Activated CD4-positive, CD25-positive, alpha-beta regulatory T cell (primary cell): ENCODE data around the gene ECHDC3.

Experiments used
- DNase-seq, 4 experiments: peaks; one replicate each; lab custom pipeline; 2025; lab: John Stamatoyannopoulos, UW

The ECHDC3 gene

DNA sequence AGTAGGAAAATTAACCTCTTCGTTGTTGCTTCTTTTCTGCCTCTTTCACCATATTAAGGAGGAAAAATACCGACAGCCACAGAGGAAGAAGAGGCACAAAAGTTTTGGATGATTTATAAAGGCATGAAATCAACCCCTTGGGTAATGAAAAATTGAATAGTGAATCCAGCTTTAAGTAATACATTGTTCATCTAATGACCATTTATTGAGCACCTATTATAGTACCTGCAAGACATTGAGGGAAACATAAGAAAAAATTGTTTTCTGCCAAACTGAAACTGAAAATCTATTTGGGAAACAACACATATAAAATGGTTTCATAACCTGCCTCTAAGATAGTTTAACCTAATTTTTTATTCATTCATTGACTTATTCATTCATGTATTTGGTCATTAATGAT, 8.2 kb downstream of the ECHDC3 start:
- DNase-seq: no peak

DNA sequence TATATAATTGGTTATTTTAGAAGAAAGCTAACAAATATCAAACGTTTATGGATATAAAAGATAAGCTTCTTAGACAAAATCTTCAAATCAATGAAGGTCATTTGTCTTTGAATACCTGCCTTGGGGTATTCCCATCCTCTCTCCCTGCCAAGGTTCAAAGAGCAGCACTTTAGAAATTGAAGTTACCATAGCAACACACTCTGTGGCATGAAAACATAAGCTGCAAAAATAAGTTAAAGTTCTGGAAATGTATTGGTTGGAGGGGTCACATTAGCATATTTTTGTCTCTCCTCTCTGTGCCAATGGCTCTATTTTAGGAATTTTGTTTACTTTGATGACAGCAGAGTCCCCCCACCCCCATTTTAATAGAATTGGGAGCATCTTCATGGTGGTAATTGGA, 12.0 kb downstream of the ECHDC3 start:
- no peak for DNase-seq

DNA sequence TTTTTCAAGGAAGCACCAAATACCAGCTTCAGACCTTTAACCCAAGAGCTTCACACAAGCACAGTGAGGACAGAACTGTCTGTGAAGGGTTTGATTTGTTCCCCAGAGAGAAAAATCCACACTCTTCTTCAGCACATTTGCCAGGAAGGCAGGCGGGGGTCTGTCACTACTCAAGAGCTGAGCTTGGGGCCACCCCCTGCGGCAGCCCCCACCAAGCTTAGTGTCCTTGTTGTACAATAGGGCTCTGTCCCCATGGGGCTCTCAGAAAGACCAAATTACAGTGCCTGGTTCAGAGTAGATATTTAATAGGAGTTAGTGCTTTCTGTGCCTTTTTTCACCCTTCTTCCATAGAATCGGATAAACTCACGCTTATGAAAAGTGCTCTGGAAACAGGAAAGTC, 12.4 kb downstream of the ECHDC3 start:
- no peak for DNase-seq

DNA sequence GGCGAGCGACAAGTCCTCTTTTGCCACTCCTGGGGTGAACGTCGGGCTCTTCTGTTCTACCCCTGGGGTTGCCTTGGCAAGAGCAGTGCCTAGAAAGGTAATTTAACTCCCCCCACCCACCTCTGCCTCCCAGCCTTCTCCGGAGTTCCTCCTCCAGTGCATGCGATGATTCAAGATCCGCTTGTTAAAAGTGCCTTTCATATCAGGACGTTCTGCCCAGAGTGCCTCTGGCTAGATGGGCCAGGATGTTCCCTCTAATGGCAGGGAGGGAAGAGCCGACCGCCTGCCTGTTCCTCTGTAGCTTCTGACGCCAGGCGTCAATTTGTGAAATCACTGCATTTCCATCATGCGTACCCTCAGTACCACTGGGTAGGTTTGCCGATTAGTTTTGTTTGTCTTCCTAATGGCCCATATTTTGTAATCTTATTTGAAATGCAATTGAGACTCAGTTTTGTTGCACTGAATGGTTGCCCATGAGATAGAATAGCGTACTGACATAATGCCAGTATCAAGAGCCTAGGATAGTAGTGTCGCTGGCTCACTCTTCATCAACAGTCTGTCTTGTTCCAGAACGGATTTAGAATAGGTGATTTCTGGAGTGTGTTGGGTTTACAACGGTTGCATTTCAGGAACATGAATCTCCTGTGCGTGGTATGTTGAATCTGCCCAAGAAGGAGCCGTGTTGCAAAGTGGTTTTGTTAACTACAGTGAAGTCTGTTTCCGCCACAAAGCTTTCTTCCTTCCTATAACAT, 13.5 kb downstream of the ECHDC3 start:
- no peak for DNase-seq

DNA sequence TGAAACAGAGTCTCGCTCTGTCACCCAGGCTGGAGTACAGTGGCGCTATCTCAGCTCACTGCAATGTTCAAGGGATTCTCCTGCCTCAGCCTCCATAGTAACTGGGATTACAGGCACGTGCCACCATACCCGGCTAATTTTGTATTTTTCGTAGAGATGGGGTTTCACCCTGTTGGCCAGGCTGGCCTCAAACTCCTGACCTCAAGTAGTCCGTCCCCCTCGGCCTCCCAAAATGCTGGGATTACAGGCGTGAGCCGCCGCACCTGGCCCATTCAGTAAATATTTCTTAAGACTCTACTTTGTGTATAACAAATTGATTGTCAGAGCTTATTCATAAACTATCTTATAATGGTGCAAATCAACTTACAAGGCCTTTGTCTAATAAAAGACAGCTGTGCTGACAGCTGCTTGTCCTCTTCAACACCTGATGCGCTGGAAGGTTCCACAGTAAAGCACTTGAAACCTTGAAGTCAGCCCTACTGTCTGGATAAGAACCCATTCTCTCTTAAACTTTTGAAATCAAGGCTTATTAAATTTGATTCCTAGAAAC, 14.7 kb downstream of the ECHDC3 start:
- no peak for DNase-seq

DNA sequence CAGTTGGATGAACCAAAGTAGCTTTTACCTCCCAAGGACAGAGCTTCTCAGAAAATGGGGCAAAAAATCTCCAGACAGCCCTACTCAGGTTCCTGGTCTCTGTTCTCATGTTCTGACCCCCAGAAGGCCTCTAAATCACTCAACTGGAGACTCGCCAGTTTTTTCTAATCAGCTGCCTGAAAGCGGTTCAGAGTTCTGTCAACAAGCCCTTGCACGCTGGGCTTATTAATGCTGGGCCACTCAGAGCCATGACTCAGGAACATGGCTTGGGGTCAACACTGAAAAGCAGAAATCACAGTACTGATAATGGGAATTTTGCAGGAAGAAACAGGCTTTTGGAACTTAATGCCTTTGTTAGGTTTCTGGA, 15.3 kb downstream of the ECHDC3 start:
- no peak for DNase-seq

DNA sequence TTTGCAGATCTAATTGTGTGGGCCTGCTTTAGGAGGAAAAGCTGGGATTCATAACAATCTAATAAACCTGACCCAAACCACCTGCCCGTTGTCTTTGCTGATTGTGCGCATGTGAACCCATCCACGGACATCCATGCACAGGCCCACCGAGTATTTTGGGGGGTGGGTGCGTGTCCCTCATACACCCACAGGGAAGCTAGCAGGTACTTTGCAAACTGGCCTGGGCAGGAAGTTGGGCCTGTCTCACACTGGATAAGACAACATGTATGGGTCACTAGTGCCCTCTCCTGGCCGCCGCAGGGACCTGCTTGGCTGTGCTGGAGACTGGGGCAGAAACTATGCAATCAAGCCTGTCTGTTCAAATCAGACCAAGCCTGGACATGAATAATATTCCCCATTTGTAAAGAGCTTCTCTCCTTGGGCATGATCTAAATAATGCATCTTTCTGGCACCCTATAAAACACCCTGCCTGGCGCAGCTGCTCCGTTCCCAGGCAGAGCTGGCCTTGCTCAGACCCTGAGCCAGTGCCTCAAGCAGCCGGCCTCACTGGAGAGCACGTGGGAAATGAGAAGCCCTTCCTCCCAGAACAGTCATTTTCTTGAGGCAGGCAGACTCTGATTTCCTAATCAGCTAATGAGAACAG, 15.8 kb downstream of the ECHDC3 start:
- peak; percentile 65 to 75 (median 68) for DNase-seq

DNA sequence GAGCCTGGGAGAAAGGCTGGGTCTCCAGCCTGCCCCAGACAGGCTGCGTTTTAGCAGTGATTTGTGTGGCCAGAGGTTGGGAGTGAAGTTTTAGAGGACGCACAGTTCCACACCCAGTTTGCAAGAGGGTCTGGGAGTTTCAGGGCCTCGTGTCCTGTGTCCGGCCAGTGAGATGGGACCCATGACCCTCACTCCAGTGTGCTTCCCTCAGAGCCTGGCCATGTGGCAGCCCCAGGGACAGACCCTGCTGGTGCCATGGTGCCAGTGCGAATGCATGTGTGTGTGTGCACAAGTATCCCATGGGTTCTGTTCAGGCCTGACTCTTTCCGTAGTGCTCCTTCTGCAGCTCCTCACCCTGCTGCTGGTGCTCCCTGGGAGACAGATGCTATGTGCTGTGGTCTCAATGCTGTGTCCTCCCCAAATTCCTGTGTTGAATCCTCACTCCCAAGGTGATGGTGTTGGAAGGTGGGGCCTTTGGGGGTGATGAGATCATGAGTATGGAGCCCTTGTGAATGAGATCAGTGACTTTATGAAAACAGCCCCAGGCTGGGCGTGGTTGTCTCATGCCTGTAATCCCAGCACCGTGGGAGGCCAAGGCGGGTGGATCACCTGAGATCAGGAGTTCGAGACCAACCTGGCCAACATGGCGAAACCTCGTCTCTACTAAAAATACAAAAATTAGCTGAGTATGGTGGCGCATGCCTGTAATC, 16.5 kb downstream of the ECHDC3 start:
- DNase-seq: no peak

DNA sequence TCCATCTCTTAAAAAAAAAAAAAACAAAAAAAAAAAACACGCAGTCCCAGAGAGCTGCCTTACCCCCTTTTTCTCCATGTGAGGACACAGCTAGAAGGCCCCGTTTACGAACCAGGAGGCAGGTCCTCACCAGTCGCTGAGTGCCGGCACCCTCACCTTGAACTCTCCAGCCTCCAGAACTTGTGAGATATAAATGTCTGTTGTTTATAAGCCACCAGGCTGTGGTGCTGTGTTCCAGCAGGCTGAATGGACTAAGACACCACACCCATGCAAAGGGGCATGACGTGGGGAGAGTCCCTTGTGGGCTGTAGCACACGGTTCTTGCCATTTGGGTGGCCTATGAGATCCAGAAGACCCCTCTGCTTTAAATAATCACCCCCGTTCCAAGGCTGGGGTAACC, 17.2 kb downstream of the ECHDC3 start:
- no peak for DNase-seq

DNA sequence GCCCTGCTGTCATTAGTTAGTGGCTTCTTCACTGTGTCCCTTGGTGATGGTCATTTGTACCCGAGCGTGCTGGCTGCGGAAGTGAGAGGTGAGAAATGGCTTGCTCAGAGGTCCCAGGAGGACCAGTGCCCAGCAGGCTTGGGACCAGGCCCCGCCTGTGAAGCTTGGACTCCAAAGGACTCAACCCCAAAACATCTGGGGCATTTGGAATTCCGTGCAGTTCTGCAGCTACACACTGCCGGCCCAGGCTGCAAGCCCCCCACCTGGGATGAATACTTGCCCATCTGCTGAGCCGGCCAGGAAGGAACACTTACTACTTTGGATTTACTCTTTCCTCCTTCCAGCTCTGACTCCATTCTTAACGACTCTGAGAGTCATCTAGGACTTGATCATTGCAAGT, 18.0 kb downstream of the ECHDC3 start:
- no peak for DNase-seq

DNA sequence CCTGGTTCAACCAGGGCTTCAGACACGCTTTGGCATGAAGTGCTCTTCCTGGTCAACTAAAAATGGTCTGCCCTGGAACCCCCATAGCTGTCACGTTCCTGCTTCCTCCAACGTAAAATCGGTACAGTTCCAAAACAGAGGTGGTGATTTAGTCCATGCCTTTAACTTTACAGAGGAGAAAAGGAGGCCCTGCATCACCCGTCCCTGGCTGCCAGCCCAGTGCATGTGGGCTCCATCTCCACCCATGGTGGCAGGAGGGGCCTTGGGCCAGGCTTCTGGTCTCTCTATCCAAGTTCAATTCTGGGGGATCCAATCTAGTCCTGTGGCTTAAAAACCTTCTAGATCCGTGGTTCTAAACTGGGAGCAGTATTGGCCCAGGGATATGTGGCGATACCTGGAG, 18.7 kb downstream of the ECHDC3 start:
- DNase-seq: no peak

DNA sequence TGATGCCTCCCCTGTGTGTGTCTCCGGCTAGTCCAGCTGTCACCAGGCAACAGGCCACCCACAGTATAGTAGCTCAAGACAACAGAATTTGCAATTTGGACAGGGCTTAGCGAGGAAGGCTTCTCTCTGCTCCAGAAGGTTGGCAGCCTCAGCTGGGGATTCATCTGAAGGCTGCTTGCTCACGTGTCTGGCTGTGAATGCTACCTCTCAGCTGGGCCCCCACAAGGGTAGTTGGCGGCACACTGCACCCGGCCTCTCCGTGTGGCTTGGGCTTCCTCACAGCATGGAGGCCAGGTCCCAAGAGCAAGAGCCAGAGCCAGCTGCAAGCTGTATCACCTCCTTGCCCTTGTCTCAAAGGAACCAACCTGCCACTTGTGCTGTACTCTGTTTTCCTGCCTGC, 19.2 kb downstream of the ECHDC3 start:
- DNase-seq: no peak

DNA sequence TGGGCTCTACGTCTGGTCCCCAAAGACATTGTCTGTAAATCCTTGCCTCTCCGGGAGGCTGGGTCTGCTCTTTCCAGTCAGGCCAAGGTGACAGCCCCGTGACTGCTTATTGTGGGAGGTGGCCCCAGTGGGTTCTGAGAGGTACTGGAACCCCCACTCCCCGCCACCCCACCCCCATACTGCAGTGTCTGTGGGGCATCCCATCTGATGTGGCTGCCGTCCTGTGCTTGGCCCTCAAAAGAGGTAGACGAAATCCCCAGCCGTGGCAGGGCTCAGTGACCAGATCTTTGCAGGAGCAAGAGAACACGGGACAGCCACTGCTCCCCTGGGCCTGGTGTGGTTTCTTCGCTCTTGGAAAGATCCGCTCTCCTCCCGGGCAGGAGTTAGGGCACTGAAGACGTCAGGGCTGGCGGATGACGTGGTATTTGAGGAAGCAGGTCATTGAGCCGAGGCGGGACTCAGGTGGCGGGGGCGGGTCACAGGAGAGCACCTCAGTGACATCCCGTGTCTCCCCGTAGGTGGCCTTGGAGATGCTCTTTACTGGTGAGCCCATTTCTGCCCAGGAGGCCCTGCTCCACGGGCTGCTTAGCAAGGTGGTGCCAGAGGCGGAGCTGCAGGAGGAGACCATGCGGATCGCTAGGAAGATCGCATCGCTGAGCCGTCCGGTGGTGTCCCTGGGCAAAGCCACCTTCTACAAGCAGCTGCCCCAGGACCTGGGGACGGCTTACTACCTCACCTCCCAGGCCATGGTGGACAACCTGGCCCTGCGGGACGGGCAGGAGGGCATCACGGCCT, 20.7 kb downstream of the ECHDC3 start:
- DNase-seq: no peak

DNA sequence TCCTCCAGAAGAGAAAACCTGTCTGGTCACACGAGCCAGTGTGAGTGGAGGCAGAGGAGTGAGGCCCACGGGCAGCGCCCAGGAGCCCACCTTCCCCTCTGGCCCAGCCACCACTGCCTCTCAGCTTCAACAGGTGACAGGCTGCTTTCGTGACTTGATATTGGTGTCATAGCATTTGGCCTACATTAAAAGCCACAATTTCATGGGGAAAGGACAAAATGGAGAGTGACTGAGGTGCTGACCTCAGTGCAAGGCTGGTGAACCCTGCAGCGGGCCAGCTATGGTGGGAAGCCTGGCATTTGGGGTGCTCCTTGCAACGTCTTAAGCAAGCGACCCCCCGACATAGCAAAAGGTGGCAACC, 21.3 kb downstream of the ECHDC3 start:
- no peak for DNase-seq

DNA sequence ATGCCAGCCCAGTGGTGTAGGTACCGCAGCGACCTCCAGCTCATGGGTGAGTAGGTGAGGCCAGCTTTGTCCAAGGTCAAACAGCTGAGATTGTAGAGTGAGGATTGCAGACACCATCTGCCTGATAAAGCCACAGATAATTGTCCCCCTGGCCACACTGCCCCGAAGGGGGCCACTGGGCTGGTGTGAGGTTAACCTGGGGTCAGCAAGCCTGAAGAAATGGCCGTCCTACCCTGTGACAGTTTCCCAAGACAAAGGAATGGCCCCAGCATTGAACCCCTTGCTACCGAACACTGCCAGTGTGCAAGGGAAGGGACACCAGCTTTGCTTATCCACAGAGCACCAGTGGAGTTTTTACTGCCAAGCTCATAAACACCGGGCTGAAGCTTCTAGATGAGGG, 23.0 kb downstream of the ECHDC3 start:
- DNase-seq: no peak

DNA sequence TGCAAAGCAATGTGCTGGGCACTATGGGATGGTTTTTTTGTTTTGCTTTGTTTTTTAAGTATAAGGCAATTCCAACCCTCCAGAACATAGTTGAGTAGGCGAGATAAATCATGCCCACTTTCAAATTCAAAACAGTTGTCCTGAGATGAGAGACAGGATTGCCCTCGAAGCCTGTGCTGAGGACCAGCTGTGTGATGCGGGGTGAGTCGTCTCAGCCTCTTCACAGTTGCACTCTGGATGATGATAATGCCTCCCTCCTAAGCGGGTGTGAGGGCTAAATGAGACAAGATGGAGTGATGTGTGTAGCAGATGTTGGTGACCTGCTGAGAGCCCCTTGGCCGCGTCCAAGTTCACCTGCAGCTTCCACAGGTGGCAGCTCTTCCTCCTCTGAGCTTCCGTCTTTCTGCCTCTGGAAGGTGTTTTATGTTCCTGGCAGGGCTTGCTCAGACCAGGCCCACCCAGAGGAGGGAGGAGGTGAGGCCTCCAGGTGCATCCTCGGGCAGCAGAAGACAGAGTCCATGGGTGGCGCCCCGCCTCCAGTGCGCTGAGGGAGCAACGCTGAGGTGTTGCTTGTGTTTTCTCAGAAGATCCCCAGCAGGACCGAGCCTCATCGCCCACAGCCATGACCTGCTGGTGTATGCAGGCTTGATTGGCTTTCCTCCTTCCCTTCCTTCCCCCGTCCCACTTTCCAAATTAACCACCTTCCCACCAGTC, 30.6 kb downstream of the ECHDC3 start:
- DNase-seq: no peak

DNA sequence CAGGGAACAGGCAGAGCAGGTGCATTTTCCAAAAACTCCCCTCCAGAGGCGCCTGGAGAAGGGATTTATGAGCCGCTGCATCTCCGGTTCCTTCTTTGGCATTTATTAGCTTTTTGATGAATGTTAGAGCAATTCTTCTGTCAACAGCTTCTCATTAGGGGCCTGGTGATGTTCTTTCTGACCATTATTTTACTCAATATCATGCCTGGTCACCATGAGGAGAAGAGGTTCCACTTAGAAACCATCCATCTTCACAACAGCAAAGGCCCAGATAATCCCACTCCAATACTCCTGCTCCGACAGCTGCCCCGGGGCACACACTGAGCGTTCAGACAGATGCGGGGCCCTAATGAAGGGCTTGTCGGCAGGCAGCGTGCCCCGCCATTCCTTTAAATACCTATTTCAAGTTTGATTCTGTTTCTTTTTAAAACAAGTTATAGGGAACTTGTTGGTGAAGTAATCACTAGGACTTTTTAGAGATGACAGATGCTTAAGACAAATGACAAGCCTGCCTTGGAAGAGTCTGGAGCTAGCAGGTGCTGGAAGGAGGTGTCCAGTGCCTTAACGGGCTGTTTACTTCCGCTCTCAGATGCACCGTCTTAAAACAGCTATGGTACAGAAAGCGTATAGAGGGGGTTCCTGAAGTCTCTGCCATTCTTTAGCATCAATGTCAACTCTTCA, 31.7 kb downstream of the ECHDC3 start:
- DNase-seq: no peak

DNA sequence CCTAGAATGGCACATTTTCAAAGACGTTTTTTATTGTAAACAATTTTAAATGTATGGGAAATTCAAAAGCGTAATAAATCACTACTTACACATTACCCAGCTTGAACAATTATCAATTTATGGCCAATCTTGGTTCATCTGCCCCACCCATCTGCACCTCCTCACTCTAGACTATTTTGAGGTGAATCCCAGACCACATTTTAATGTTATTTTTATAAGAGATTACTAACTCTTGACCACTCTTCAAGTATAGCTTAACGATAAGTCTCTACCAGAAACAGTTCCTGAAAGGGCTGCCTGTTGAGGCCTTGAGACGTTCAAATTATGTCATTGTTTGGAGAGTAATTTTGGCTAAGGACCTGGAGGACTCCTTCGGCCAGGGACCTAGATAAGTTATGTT, 33.2 kb downstream of the ECHDC3 start:
- DNase-seq: no peak

DNA sequence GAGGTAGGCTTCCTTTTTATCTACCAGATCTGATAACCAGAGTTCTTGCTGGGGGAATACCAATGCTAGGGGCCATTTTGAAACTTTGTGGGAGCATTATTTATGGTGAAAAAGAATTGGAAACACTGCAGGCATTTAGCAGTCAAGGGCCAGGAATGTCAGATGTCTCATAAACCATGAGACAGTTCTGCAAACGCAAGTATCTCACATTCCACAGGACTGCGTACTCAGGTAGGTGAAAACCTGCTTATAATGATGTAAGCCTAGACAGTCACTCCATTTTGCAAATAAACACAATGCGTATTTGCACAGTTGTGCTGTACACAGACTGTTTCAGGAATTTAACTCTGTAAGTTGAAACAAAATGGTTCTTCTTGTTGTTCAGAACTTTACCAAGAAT, 33.9 kb downstream of the ECHDC3 start:
- no peak for DNase-seq

DNA sequence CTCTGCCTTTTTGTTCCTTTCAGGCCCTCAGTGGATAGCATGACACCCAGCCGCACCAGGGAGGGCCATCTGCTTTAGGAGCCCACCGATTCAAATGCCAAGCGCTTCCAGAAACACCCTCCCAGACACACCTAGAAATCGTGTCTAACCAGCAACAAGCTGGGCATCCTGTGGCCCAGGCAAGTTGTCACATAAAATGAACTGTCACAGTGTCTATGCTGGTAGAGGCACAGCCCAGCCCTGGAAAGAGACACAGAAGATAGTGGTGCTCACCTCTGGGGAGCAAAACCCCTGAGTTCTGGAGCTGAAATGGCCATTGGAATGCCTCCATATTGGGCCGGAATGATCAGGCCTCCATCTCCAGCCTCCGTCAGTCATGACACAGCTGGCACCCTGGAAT, 38.9 kb downstream of the ECHDC3 start:
- no peak for DNase-seq
